Naive thymus-derived CD8-positive, alpha-beta T cell (primary cell): ENCODE data around the gene ANGPT4. TPM values are rescaled to one million over a fixed set of nuclear protein-coding genes. Genes with fewer than 3 reads are reported as not detected.
"Not testable (repeated sequence)": the region's sequence is repeated elsewhere in the genome, so short reads cannot be mapped to it uniquely, and the experiment has no call there.

Experiments
- ATAC-seq, 2 donors: fragments of 150-1000 bp; cut with Tn5 transposase in 1 of 2; sonication (Bioruptor Pico), chemical (Tn5 transposase) in 1 of 2; 1 replicate in 1 of 2; 2 replicates in 1 of 2; pipeline ENCODE4 v1.10.0; 2021; ENCODE audit warnings: mild to moderate bottlenecking in 2 of 2, moderate library complexity in 2 of 2
- POLR2A ChIA-PET: fragments of 350-600 bp; sonication (Branson Sonifier 250); formaldehyde crosslinking; loops from one replicate; lab custom pipeline; 2021; ENCODE audit warnings: antibody characterized with exemption; lab: Charles Lee
- DNase-seq, 10 donors: peaks; one replicate each; pipeline versions ENCODE4 v3.0.0 to v3.0.0-alpha.2; 2020 to 2022
- H3K27ac Mint-ChIP-seq, 10 donors: one replicate each; pipeline ENCODE4 v1.8.0; 2020 to 2022; ENCODE audit warnings: mild to moderate bottlenecking in 10 of 10, mixed read lengths in 10 of 10, moderate library complexity in 4 of 10, inconsistent platforms in 1 of 10
- H3K27me3 Mint-ChIP-seq, 5 donors: one replicate each; pipeline ENCODE4 v1.8.0; 2021 to 2022; ENCODE audit warnings: mixed read lengths in 5 of 5
- H3K36me3 Mint-ChIP-seq, 3 donors: one replicate each; pipeline ENCODE4 v1.8.0; 2020 to 2022; ENCODE audit warnings: mixed read lengths in 3 of 3, mild to moderate bottlenecking in 2 of 3, inconsistent platforms in 1 of 3
- H3K4me1 Mint-ChIP-seq, 4 donors: one replicate each; pipeline ENCODE4 v1.8.0; 2021 to 2022; ENCODE audit warnings: mixed read lengths in 4 of 4
- H3K4me3 Mint-ChIP-seq, 10 donors: one replicate each; pipeline ENCODE4 v1.8.0; 2020 to 2022; ENCODE audit warnings: mild to moderate bottlenecking in 10 of 10, mixed read lengths in 10 of 10, moderate library complexity in 6 of 10, inconsistent platforms in 1 of 10
- H3K9me3 Mint-ChIP-seq, 9 donors: one replicate each; pipeline ENCODE4 v1.8.0; 2020 to 2022; ENCODE audit warnings: mixed read lengths in 9 of 9, mild to moderate bottlenecking in 3 of 9, inconsistent platforms in 1 of 9, moderate library complexity in 1 of 9
- polyA plus RNA-seq, 3 donors: library from polyadenylated mRNA; unstranded; fragments of 300-500 nt; fragmentation: Illumina TruSeq; gene quantifications; one replicate each; pipeline ENCODE4 v1.2.3, GENCODE V29; 2021
- total RNA-seq, 8 experiments: library from RNA in 2 of 8; stranded (reverse) in 2 of 8; gene quantifications; one replicate each; pipeline ENCODE4 v1.2.3 and lab custom pipeline; 2021 to 2026

The ANGPT4 gene
- total and polyA plus RNA-seq, 5 experiments from 2014 or later, result not detected

DNA sequence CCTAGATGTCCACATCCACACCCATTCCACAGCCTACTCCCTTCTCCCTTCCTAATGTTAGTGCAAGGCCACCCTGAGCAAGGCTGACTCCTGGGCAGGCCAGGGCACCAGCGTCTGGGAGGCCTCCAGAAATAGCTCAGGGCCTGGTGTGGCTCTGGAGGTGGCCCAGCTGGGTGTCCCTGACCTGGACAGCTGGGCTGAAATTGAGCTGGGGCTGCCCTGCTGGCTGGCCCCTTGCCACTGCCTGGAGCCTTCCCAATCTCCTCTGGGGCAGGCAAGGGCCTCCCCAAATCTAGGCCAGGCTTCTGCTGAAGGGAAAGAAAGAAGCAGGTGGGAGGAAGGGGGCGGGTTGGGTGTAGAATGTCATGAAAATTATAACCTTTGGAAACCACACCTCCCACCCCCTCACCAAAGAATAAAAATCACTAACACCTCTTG, 80.5 kb downstream of the ANGPT4 start:
- Mint-ChIP-seq H3K9me3 (no peaks in the 10 kb centered on the region), H3K4me3 (peak overlapping the region; percentile 20 to 81 (median 74)), H3K27ac (peak overlapping the region in 7 of 10 donors; percentile 6 to 88 (median 80)), H3K4me1 (peaks cover 27 to 61% (median 50%) of the 10 kb centered on the region in 4 donors), H3K36me3 (no peaks in the 10 kb centered on the region), H3K27me3 (no peaks in the 10 kb centered on the region)
- POLR2A ChIA-PET, result interaction anchor here (3.8 kb wide), 1 partner anchor 9 kb away, joined by 99 read pairs; no protein-coding TSS in a partner anchor
- DNase-seq (no peak), ATAC-seq (no peak)

DNA sequence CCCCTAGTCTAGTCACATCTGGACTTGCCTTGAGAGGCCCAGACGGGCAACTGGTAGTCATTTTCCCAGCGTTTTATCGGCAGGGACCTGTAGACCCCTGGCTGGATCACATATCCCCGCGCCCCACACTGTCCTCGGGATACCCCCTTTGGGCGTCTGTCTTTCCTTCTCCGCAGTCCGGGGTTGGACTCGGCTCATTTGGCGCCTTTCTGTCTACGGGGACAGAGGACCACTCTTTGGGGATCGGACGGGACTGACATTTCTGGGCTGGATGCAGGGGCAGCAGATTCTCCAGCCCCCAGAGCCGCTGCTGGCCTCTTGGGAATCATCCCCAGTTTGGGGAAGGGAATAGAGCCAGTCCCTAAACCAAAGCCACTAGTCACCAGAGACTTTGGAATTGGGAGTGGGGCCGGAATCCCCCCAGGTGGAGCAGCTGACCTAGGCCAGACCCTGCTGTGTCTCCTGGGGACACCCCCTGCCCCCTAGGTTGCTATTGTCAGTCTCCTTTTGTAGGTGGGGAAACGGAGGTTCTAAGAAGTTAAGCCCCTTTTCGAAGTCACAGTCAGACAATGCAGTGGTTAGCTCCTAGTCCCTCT, 81.9 kb downstream of the ANGPT4 start:
- Mint-ChIP-seq H3K4me1 (peaks cover 25 to 53% (median 45%) of the 10 kb centered on the region in 4 donors), H3K27me3 (no peaks in the 10 kb centered on the region), H3K4me3 (peak overlapping the region; percentile 81 to 94 (median 88)), H3K27ac (peak overlapping the region; percentile 60 to 96 (median 89)), H3K36me3 (no peaks in the 10 kb centered on the region), H3K9me3 (no peaks in the 10 kb centered on the region)
- DNase-seq (no peak), ATAC-seq (no peak)
- POLR2A ChIA-PET, result interaction anchor here (1.0 to 3.8 kb wide), 5 partner anchors 10 to 23 kb away, joined by 3 to 99 read pairs (median 3); no protein-coding TSS in a partner anchor

DNA sequence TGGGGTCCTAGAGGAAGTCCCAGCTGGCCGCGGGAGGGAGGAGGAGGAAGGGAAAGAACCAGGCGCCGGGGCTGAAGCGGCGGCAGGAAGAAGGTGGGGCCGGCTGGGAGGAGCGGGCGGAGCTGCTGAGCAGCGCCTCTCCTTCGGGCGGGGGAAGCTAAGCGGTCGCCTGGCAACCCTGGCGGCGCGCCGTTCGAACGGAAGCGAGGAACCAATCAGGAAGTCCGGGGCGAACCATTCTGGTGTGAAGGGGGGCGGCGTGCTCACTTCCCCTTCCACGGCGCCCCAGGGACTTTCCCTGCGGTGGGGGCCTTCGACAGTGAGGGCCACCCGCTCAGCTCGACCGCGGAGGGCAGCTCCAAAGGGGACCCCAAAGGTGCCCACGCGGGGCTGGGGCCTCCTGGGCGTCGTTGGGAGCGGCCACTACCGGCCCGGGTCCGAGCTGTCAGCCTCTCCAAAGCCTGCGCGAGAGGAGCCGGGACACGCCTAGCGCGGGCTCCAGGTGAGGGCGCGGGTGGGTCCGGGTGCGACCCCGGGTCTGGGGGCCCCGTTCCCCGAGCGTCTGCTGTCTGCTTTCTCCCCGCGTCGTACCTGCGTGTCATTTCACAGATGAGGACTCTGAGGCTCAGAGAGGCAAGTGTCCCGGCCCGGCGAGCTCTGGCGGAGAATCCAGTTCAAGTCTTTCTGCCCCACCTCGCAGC, 82.5 kb downstream of the ANGPT4 start, which contains the start of gene FAM110A:
Gene FAM110A, plus strand, starts transcription at position 266 of the 701 bp plus-strand sequence. CDS start 11,090 bp downstream, outside the sequence.
- peak within 1 kb of the TSS; percentile 60 to 96 (median 89) for H3K27ac Mint-ChIP-seq
- no peaks in the 10 kb centered on the region for H3K36me3 Mint-ChIP-seq
- ATAC-seq, result peak; percentile 89 to 94
- H3K4me3 Mint-ChIP-seq, result peak within 1 kb of the TSS; percentile 81 to 94 (median 88)
- H3K9me3 Mint-ChIP-seq, result no peaks in the 10 kb centered on the region
- DNase-seq, result peak; percentile 90 to 97 (median 94)
- no peaks in the 10 kb centered on the region for H3K27me3 Mint-ChIP-seq
- POLR2A ChIA-PET, result interaction anchor here (0.5 to 3.8 kb wide), 10 partner anchors 11 to 1269 kb away, joined by 3 to 99 read pairs (median 3); partner anchors contain the start of gene PSMF1
- peaks cover 25 to 56% (median 45%) of the 10 kb centered on the region in 4 donors for H3K4me1 Mint-ChIP-seq

DNA sequence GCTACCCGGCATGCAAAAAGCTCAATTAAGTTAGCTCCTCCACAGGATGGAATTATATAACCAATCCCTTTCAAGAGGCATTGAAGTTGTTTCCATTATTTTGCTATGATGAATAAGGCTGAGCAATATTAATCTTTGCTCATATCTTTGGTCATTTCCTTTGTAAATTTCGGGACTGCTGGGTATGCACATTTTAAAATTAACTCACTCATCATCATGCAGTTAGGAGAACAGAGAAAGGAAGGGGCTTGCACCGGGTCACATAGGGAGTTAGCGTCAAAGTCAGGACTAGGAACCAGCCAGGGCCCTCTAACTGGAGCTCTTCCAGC, 83.0 kb downstream of the ANGPT4 start:
- Mint-ChIP-seq H3K4me3 (peak overlapping the region; percentile 81 to 94 (median 88)), H3K27ac (peak overlapping the region; percentile 19 to 96 (median 83)), H3K4me1 (peaks cover 22 to 52% (median 41%) of the 10 kb centered on the region in 4 donors), H3K9me3 (no peaks in the 10 kb centered on the region), H3K36me3 (no peaks in the 10 kb centered on the region), H3K27me3 (no peaks in the 10 kb centered on the region)
- POLR2A ChIA-PET, result interaction anchor here (0.5 to 3.8 kb wide), 8 partner anchors 11 to 1269 kb away, joined by 3 to 99 read pairs (median 4); partner anchors contain the start of gene PSMF1
- no peak for ATAC-seq
- DNase-seq, result no peak

DNA sequence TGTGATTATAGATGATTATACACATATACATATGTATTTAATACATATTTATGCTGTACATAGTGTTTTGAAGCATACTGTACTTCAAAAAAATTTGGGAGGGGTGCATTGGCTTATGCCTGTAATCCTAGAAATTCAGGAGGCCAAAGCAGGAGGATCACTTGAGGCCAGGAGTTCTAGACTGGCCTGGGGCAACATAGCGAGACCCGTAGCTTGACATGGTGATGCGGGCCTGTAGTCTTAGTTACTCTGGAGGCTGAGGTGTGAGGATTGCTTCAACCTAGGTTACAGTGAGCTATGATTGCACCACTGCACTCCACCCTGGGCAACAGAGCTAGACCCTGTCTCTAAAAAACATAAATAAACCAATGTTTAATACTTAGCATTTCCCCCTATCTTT, 84.2 kb downstream of the ANGPT4 start:
- peaks cover 17 to 44% (median 32%) of the 10 kb centered on the region in 4 donors for H3K4me1 Mint-ChIP-seq
- no peaks in the 10 kb centered on the region for H3K27me3 Mint-ChIP-seq

DNA sequence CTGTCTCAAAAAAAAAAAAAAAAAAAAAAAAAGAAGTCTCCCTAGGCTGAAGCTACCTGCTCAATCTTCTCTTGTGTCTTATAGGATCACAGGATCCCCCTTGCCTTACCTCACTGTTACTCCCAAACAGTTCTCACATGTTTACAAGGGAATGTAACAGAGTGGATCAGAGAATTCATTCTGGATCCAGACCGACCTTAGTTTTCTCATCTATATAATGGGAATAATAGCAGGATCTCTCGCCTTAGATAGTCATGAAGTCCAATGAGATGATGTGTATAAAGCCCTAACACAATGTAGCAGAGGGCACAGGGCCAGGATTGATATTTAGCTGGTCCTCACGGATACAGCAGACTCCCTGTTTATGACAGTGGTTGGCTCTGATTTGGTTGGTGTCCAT, 84.9 kb downstream of the ANGPT4 start:
- H3K36me3 Mint-ChIP-seq, result no peaks in the 10 kb centered on the region
- no peaks in the 10 kb centered on the region for H3K27me3 Mint-ChIP-seq
- DNase-seq, result no peak

More for the DNA sequence above, 84.2 kb downstream of the ANGPT4 start:
- Mint-ChIP-seq H3K27ac (no peak overlapping the region), H3K4me3 (no peak overlapping the region), H3K9me3 (no peaks in the 10 kb centered on the region), H3K36me3 (no peaks in the 10 kb centered on the region)
- POLR2A ChIA-PET, result interaction anchor here (0.6 to 3.8 kb wide), 5 partner anchors 12 to 25 kb away, joined by 3 to 99 read pairs (median 4); no protein-coding TSS in a partner anchor
- no peak for DNase-seq
- ATAC-seq, result no peak

DNA sequence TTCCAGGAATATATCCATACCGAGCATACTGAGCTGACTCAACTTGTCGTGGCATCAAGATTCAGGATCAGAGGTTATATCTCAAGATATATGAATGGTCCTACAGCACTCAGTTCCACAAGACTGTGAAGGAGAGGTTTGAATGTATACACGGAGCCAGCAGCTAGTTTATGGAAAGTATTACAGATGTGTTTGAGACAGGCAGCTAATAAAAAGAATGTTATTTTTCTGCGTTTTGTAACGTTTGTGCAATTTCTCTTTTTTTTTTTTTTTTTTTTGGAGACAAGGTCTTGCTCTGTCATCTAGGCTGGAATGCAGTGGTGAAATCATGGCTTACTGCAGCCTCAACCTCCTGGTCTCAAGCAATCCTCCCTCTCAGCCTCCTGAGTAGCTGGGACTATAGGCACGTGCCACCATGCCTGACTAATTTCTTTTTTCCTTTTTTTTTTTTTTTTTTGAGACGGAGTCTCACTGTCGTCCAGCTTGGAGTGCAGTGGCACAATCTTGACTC, 86.1 kb downstream of the ANGPT4 start:
- DNase-seq (no peak), ATAC-seq (no peak)
- Mint-ChIP-seq H3K27ac (no peak overlapping the region), H3K4me1 (peaks cover 10 to 32% (median 16%) of the 10 kb centered on the region in 4 donors), H3K9me3 (no peaks in the 10 kb centered on the region), H3K27me3 (no peaks in the 10 kb centered on the region), H3K36me3 (no peaks in the 10 kb centered on the region), H3K4me3 (no peak overlapping the region)
- POLR2A ChIA-PET, result interaction anchor here (0.5 to 1.1 kb wide), 3 partner anchors 12 to 23 kb away, joined by 3 read pairs; no protein-coding TSS in a partner anchor

More for the DNA sequence above, 84.9 kb downstream of the ANGPT4 start:
- peak overlapping the region in 1 of 10 donors; percentile 3 for H3K27ac Mint-ChIP-seq
- H3K4me3 Mint-ChIP-seq, result no peak overlapping the region
- H3K4me1 Mint-ChIP-seq, result peaks cover 14 to 42% (median 27%) of the 10 kb centered on the region in 4 donors
- no peaks in the 10 kb centered on the region for H3K9me3 Mint-ChIP-seq
- POLR2A ChIA-PET, result interaction anchor here (0.7 to 0.9 kb wide), 2 partner anchors 13 to 23 kb away, joined by 4 to 7 read pairs; no protein-coding TSS in a partner anchor
- no peak for ATAC-seq

DNA sequence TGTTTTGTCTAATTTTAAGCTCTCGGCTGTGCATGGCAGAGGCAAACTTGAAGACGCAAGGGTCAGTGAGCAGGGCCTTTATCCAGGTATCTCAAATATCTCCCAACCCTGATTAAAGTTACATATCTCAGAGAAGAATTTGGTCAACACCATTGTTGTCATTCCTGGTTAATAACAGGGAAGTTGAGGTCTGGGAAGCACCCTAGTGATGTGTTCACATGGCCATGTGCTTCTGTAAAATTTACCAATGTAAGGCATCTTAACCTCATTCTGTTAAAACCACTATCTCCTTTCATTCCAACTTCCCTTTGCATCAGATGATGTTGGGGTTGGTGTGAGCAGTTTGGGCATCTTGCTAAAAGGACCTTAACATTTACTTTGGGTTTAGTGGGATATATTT, 86.6 kb downstream of the ANGPT4 start:
- DNase-seq (no peak), ATAC-seq (no peak)
- H3K36me3 Mint-ChIP-seq, result no peaks in the 10 kb centered on the region
- peaks cover 8 to 28% (median 11%) of the 10 kb centered on the region in 4 donors for H3K4me1 Mint-ChIP-seq
- peak overlapping the region in 1 of 10 donors; percentile 31 for H3K27ac Mint-ChIP-seq
- H3K27me3 Mint-ChIP-seq, result no peaks in the 10 kb centered on the region
- no peak overlapping the region for H3K4me3 Mint-ChIP-seq
- no peaks in the 10 kb centered on the region for H3K9me3 Mint-ChIP-seq
- POLR2A ChIA-PET, result interaction anchor here (0.7 to 1.1 kb wide), 2 partner anchors 15 to 23 kb away, joined by 3 read pairs; no protein-coding TSS in a partner anchor

DNA sequence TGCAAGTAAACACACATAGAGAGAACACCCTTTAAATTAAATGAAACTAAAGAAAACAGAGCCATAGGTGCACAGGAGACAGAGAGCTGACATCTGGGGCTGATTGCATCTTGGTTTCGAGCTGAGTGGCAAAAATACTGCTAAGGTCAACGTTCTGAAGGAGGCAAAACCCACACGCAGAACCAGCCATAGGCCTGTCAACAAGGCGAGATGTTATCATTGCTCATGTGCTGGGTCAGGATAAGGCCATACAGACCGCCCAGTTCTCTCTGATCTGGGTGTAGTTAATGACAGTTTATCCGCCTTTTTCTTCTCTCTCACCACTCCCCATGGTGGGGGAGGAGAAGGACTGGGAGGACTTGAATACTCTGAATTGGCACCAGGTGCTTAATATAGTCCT, 87.1 kb downstream of the ANGPT4 start:
- ATAC-seq (no peak), DNase-seq (no peak)
- H3K4me3 Mint-ChIP-seq, result no peak overlapping the region
- no peaks in the 10 kb centered on the region for H3K9me3 Mint-ChIP-seq
- peaks cover 4 to 24% (median 7%) of the 10 kb centered on the region in 4 donors for H3K4me1 Mint-ChIP-seq
- H3K27ac Mint-ChIP-seq, result peak overlapping the region in 1 of 10 donors; percentile 31
- POLR2A ChIA-PET, result interaction anchor here (1.1 kb wide), 1 partner anchor 15 kb away, joined by 3 read pairs; no protein-coding TSS in a partner anchor
- H3K27me3 Mint-ChIP-seq, result no peaks in the 10 kb centered on the region
- no peaks in the 10 kb centered on the region for H3K36me3 Mint-ChIP-seq

DNA sequence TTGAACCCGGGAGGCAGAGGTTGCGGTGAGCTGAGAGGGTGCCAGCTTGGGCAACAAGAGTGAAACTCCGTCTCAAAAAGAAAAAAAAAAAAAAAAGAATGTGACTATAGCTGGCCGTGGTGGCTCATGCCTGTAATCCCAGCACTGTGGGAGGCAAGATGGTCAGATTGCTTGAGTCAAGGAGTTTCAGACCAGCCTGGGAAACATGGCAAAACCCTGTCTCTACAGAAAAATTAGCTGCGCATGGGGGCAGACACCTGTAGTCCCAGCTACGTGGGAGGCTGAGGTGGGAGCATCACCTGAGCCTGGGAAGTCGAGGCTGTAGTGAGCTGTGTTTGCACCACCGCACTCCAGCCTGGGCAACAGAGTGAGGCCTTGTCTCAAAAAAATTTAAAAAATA, 88.2 kb downstream of the ANGPT4 start:
- H3K36me3 Mint-ChIP-seq, H3K27me3 Mint-ChIP-seq, H3K9me3 Mint-ChIP-seq, H3K27ac Mint-ChIP-seq, H3K4me3 Mint-ChIP-seq, DNase-seq, ATAC-seq, POLR2A ChIA-PET: not testable (repeated sequence)
- peaks cover 0 to 18% (median 2%) of the 10 kb centered on the region in 4 donors for H3K4me1 Mint-ChIP-seq

DNA sequence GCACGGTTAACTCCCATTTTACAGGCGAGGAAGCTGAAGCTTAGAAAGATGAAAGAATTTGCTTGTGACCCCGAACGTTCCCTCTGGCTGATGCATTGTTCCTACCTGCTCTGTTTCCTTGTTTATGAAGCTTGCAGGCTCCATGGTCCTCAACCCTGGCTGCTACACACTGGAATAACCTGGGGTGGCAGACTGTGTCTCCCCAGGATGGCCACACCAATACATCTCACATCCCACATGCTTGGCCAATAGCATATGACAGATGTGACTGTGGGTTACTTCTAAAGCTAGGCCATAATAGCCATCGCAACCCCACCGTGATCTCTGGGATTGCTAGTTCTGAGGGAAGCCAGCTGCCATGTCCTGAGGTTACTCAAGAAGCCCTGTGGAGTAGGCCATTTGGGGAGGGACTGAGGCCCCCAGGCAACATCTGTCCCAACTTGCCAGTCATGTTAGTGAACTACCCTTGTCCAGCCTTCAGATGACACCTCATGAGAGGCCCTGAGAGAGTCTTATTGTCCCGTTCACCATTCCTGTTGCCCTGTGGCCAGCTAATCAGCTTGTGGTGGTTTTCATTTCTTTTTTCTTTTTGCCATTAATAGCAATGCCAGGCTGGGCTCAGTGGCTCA, 89.3 kb downstream of the ANGPT4 start:
- Mint-ChIP-seq H3K36me3 (no peaks in the 10 kb centered on the region), H3K27ac (peak overlapping the region in 2 of 10 donors; percentile 52 to 82), H3K27me3 (no peaks in the 10 kb centered on the region), H3K4me3 (no peak overlapping the region), H3K4me1 (peaks cover 0 to 17% (median under 1%) of the 10 kb centered on the region in 4 donors), H3K9me3 (no peaks in the 10 kb centered on the region)
- ATAC-seq, result no peak
- no peak for DNase-seq
- POLR2A ChIA-PET, result interaction anchor here (0.6 to 2.1 kb wide), 3 partner anchors 17 to 128 kb away, joined by 3 to 7 read pairs (median 3); no protein-coding TSS in a partner anchor
